Transverse colon (tissue), 4 donors: ENCODE data around the gene ISX. TPM values are rescaled to one million over a fixed set of nuclear protein-coding genes. Genes with fewer than 3 reads are reported as not detected.

ENCODE experiments used
- DNase-seq: peaks from one replicate; pipeline ENCODE4 v3.0.0-alpha.2; 2019
- H3K27ac ChIP-seq, 4 donors: fragments of 200-600 bp; sonication (generic); 2 replicates each; pipeline ENCODE4 v1.5.1; 2016 to 2018; ENCODE audit warnings: inconsistent platforms in 4 of 4
- H3K27me3 ChIP-seq: fragments of 200-600 bp; sonication (generic); 2 replicates; pipeline ENCODE4 v1.5.1; 2017; ENCODE audit warnings: inconsistent platforms
- H3K36me3 ChIP-seq, 4 donors: fragments of 200-600 bp; sonication (generic); 2 replicates each; pipeline ENCODE4 v1.5.1; 2017 to 2019; ENCODE audit warnings: inconsistent platforms in 4 of 4
- H3K4me1 ChIP-seq, 4 donors: fragments of 200-600 bp; sonication (generic); 2 replicates each; pipeline ENCODE4 v1.5.1; 2017 to 2020; ENCODE audit warnings: inconsistent platforms in 4 of 4
- H3K4me3 ChIP-seq, 4 donors: fragments of 200-600 bp; sonication (generic); 1 replicate in 1 of 4; 2 replicates in 3 of 4; pipeline versions ENCODE4 v1.5.1 to v1.6.1; 2017 to 2019; ENCODE audit warnings: inconsistent platforms in 4 of 4
- H3K9me3 ChIP-seq, 2 donors: fragments of 200-600 bp; sonication (generic); 2 replicates each; pipeline ENCODE4 v1.5.1; 2017 to 2019; ENCODE audit warnings: inconsistent platforms in 2 of 2
- EP300 ChIP-seq: sonication (generic); formaldehyde crosslinking; IDR thresholded peaks from one replicate; pipeline ENCODE4 v1.6.1; 2017; ENCODE audit warnings: antibody characterized with exemption, low read depth
- POLR2A ChIP-seq: fragments of 450-650 bp; IDR thresholded peaks from one replicate; pipeline ENCODE4 v1.6.1; 2016; ENCODE audit warnings: antibody characterized with exemption, mild to moderate bottlenecking, moderate library complexity
- POLR2AphosphoS5 ChIP-seq, 3 donors: sonication (generic); formaldehyde crosslinking; IDR thresholded peaks; one replicate each; pipeline ENCODE4 v1.6.1; 2016; ENCODE audit warnings: antibody characterized with exemption in 3 of 3
- WGBS, 2 donors: methylation state at CpG; one replicate each; pipeline ENCODE4 v1.1.5; 2018; ENCODE audit warnings: low coverage in 1 of 2; 5-methylcytosine and 5-hydroxymethylcytosine counted together
- in situ Hi-C, 4 donors: fragments of 200-750 bp; cut with MboI; loops; one replicate each; pipeline versions ENCODE4 v1.15.0 to v1.15.1; 2017; ENCODE audit warnings: low sequenced_read_pairs in 3 of 4, low pct_ligation_motif_present in 1 of 4, low pct_unique_long_range_greater_than_20kb in 1 of 4
- intact Hi-C: fragments of 100-400 bp; cut with DNase I; formaldehyde crosslinking; loops from one replicate; pipeline ENCODE4 v1.15.1; 2023; ENCODE audit warnings: low total_unique reads
- total RNA-seq, 4 donors: library from RNA; depleted of rRNA; stranded (reverse); fragments of >200 nt; gene quantifications; one replicate each; pipeline ENCODE4 v1.1.0, GENCODE V29; 2016
- TF ChIP-seq, protein P1 (sequence below), 5 experiments: fragments of 200-600 bp in 3 of 5; fragments of 450-650 bp in 2 of 5; sonication (generic) in 3 of 5; IDR thresholded peaks; 1 replicate in 2 of 5; 2 replicates in 3 of 5; pipeline ENCODE4 v1.5.1; 2016 to 2017; ENCODE audit warnings: antibody characterized with exemption in 5 of 5, inconsistent platforms in 3 of 5, mild to moderate bottlenecking in 2 of 5, moderate library complexity in 1 of 5

The ISX gene
- total RNA-seq, result 100 to 1,000 TPM in 2 of 4 donors, 10 to 100 TPM in 2; 32.6 to 159 (median 84.4) TPM

DNA sequence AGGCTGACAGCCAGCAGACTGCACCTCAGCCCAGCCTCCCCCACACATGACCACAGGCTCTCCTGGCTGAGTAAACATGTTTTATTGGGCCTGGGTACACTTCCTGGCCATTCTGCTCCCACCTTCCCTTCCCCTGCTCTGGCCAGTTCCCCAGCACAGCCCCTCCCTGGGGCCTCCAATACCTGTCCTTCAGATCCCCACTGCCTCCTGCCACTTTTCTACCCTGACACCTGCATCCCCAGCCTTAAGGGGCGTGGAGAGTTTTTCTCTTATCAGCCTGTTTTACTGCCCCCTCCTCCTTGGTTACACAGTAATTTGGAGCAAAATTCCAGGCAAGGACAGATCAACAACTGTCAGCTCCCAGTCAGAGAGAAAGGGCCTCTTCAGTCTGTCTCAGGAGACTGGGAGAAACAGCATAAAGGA lies at the start of gene ISX:
ISX (plus strand) TSS at position 363 of the 423 bp plus-strand sequence. CDS start 930 bp downstream, outside the sequence.
- peak within 1 kb of the TSS; percentile 67 to 91 (median 84) for H3K27ac ChIP-seq
- TF ChIP-seq EP300 (no peak), POLR2AphosphoS5 (IDR thresholded peaks at IDR 0.05) (peak; percentile 62 to 76 (median 67)), POLR2A (peak; percentile 80)
- H3K9me3 ChIP-seq, result no peaks in the 10 kb centered on the region
- H3K4me3 ChIP-seq, result peak within 1 kb of the TSS in 3 of 4 donors; percentile 33 to 67 (median 56)
- H3K27me3 ChIP-seq, result no peaks in the 10 kb centered on the region
- intact Hi-C loops, result no loop called here
- H3K4me1 ChIP-seq, result peaks cover 0 to 18% (median 14%) of the 10 kb centered on the region in 4 donors
- in situ Hi-C loops, result no loop called here
- peak; percentile 78 for DNase-seq
- WGBS, 2 donors, result 64% methylated on average over 1 of the region's 1 CpG; no CpG with 5 or more reads in 1 of the 2 donors
- H3K36me3 ChIP-seq, result no peaks in the 10 kb centered on the region

DNA sequence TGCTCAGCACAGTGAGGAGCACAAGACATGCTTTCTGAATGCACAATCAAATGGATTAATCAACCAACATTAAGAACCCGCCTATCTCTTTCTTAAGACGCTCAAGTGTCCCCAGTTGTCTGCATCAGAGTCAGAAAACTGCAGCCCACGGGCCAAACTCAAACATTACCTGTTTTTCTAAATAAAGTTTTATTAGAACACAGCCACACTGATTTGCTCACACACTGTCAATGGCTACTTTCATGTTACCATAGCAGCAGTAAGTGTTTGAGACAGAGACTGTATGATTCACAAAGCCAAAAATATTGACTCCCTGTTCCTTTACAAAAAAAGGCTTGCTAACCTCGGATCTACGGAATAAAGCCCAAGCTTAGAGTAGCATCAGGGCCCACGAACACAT lies 49.0 kb upstream of the ISX start:
- WGBS, 2 donors, result 82 to 85% methylated on average over 5 to 6 of the region's 6 CpGs
- intact Hi-C loops, result no loop called here
- no peak for TF ChIP-seq EP300
- TF ChIP-seq POLR2AphosphoS5 (IDR thresholded peaks at IDR 0.05), result no peak
- no peak for TF ChIP-seq POLR2A
- TF ChIP-seq, protein P1, sequence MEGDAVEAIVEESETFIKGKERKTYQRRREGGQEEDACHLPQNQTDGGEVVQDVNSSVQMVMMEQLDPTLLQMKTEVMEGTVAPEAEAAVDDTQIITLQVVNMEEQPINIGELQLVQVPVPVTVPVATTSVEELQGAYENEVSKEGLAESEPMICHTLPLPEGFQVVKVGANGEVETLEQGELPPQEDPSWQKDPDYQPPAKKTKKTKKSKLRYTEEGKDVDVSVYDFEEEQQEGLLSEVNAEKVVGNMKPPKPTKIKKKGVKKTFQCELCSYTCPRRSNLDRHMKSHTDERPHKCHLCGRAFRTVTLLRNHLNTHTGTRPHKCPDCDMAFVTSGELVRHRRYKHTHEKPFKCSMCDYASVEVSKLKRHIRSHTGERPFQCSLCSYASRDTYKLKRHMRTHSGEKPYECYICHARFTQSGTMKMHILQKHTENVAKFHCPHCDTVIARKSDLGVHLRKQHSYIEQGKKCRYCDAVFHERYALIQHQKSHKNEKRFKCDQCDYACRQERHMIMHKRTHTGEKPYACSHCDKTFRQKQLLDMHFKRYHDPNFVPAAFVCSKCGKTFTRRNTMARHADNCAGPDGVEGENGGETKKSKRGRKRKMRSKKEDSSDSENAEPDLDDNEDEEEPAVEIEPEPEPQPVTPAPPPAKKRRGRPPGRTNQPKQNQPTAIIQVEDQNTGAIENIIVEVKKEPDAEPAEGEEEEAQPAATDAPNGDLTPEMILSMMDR (IDR thresholded peaks at IDR 0.05), result no peak

DNA sequence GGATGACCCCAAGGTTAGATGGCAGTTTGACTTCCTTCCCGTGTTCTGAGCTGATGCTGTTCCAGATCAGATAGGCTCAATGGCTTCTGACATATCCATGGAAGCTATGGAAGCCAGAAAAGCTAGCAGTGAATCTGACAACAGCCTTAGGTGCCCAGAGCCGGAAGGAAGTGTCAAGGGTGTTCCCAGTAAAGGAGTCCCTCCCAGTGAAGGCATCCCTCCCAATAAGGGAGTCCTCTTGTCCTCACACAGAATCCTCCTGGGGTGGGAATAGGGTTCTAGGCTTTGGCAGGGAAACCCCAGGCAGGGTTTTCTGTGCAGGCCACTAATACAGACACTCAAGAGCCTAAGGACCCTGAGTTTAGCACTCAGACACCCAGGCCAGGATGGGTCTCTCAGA lies 47.0 kb upstream of the ISX start:
- H3K27me3 ChIP-seq, result peaks cover 4% of the 10 kb centered on the region
- no peak overlapping the region for H3K27ac ChIP-seq
- no peak overlapping the region for H3K4me3 ChIP-seq
- 64 to 86% methylated on average over 1 to 2 of the region's 2 CpGs for whole genome bisulfite sequencing, 2 donors
- H3K4me1 ChIP-seq, result peaks cover 2 to 12% (median 8%) of the 10 kb centered on the region in 4 donors
- in situ Hi-C loops (loop anchor here in 2 of 4 donors (25.0 kb wide), 1 partner anchor 607 kb away; no protein-coding TSS in a partner anchor), intact Hi-C loops (no loop called here)
- DNase-seq, result no peak
- H3K36me3 ChIP-seq, result no peaks in the 10 kb centered on the region
- TF ChIP-seq POLR2AphosphoS5 (IDR thresholded peaks at IDR 0.05) (no peak), EP300 (no peak), POLR2A (no peak)
- TF ChIP-seq, protein P1 (IDR thresholded peaks at IDR 0.05), result no peak
- H3K9me3 ChIP-seq, result no peaks in the 10 kb centered on the region

More for the DNA sequence above, 49.0 kb upstream of the ISX start:
- DNase-seq, result no peak
- Histone ChIP-seq H3K27me3 (no peaks in the 10 kb centered on the region), H3K36me3 (no peaks in the 10 kb centered on the region), H3K4me3 (no peak overlapping the region), H3K4me1 (peaks cover 2 to 10% (median 7%) of the 10 kb centered on the region in 4 donors), H3K27ac (no peak overlapping the region), H3K9me3 (no peaks in the 10 kb centered on the region)
- in situ Hi-C loops, result loop anchor here in 2 of 4 donors (25.0 kb wide), 1 partner anchor 605 kb away; no protein-coding TSS in a partner anchor

DNA sequence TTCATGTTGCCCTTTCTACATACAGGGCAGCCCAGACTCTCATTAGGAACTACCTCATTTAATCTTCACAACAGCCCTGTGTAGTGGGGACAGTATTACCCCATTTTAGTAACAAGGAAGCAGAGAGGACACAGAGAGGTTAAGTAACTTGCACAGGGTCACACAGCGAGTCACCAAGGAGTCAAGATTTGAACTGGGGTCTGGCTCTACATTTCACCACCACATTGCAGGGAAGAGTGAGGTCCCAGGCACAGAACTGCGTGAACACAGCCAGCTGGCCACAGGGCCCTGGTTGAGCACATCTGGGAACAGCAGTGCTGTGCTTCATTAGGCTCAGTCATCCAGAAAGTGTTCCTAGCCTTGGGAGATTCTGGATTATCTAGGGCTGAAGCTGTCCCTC lies 45.4 kb upstream of the ISX start:
- WGBS, 2 donors, result 73% methylated on average over 2 of the region's 2 CpGs; no CpG with 5 or more reads in 1 of the 2 donors
- Histone ChIP-seq H3K9me3 (no peaks in the 10 kb centered on the region), H3K27me3 (peaks cover 14% of the 10 kb centered on the region), H3K4me1 (peaks cover 2 to 17% (median 9%) of the 10 kb centered on the region in 4 donors), H3K4me3 (no peak overlapping the region), H3K36me3 (no peaks in the 10 kb centered on the region), H3K27ac (peak overlapping the region in 2 of 4 donors; percentile 6 to 28)
- in situ Hi-C loops (loop anchor here in 2 of 4 donors (25.0 kb wide), 1 partner anchor 608 kb away; no protein-coding TSS in a partner anchor), intact Hi-C loops (no loop called here)
- no peak for DNase-seq
- TF ChIP-seq, protein P1 (IDR thresholded peaks at IDR 0.05), result no peak
- TF ChIP-seq POLR2AphosphoS5 (IDR thresholded peaks at IDR 0.05) (no peak), EP300 (no peak), POLR2A (no peak)
